Measurements from ENCODE around the gene HFE.
A peak's percentile ranks its signal among the peaks of the same experiment; 100 is the strongest.
"Not testable (repeated sequence)": the region's sequence is repeated elsewhere in the genome, so short reads cannot be mapped to it uniquely, and the experiment has no call there.

HFE gene

DNA sequence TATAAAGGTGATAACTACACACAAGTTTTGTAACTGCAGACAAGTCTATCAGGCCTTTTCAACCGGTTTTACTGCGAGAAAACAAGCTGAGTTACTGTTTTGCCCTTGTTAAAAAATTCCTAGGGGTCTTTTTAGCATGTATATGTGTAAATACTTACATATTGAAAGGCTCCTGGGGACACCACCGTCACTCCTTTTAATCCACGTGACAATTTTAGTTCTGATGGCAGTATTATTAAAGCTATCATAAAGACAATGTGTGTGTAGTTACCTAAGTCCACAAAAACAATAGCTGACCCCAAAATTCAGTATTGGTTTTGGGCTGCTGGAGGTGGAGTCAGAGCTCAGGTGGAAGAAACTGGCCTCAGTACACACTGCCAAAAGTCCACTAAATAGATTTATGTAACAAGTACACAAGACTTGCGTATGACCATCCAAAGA is 41.3 kb upstream of the HFE start:
- ChIA-PET CTCF (interaction anchor here (0.8 to 6.2 kb wide), 12 partner anchors 9 to 109 kb away, joined by 3 to 51 read pairs (median 4); a partner anchor contains a TSS), POLR2A (interaction anchor here (0.7 to 4.0 kb wide), 11 partner anchors 11 to 227 kb away, joined by 3 to 98 read pairs (median 4); a partner anchor contains a TSS)
- DNase-seq (ENCODE audit: low read depth, low spot score): no peak
- H3K4me3 ChIP-seq (ENCODE audit: low read depth, low read length): peak overlapping the region; percentile 64
- TF ChIP-seq, protein P1, sequence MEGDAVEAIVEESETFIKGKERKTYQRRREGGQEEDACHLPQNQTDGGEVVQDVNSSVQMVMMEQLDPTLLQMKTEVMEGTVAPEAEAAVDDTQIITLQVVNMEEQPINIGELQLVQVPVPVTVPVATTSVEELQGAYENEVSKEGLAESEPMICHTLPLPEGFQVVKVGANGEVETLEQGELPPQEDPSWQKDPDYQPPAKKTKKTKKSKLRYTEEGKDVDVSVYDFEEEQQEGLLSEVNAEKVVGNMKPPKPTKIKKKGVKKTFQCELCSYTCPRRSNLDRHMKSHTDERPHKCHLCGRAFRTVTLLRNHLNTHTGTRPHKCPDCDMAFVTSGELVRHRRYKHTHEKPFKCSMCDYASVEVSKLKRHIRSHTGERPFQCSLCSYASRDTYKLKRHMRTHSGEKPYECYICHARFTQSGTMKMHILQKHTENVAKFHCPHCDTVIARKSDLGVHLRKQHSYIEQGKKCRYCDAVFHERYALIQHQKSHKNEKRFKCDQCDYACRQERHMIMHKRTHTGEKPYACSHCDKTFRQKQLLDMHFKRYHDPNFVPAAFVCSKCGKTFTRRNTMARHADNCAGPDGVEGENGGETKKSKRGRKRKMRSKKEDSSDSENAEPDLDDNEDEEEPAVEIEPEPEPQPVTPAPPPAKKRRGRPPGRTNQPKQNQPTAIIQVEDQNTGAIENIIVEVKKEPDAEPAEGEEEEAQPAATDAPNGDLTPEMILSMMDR (IDR thresholded peaks at IDR 0.05; ENCODE audit: insufficient read depth, low read length, missing control alignments): no peak

DNA sequence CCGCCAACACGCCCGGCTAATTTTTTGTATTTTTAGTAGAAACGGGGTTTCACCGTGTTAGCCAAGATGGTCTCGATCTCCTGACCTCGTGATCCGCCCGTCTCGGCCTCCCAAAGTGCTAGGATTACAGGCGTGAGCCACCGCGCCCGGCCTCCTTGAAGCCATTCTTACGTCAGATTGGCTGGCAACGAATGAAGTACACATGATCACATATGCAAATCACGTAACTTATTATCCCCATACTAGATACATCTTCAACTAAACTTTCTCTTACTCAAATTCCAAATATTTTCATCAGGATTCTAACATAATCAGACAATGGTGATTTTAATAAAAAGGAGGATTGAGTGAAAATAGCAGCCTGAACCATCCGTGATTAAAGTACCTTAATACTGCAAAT is 39.9 kb upstream of the HFE start:
- H3K4me3 ChIP-seq (ENCODE audit: low read depth, low read length); POLR2A ChIA-PET; DNase-seq (ENCODE audit: low read depth, low spot score): not testable (repeated sequence)
- CTCF ChIA-PET: interaction anchor here (1.5 to 6.2 kb wide), 4 partner anchors 16 to 52 kb away, joined by 4 to 51 read pairs (median 10); no protein-coding TSS in a partner anchor

DNA sequence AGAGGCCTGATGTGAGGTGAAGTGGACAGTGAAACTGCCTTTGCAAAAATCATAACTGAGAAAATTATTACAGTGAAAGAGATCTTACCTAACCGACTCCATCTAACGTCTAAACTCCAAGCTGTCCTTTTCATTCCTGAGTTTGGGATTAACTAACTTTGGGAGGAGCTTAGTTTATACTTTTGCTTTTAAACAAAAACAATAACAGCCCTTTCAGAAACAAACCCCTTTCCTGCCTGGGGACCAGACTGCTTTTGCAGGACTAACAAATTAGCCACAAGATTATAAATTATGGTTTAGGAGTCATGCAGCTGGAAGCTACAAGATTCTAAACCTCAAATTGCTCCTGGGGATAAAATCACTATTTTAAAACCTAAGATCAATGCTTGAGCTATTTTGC is 38.6 kb upstream of the HFE start:
- ChIA-PET CTCF (interaction anchor here (1.1 to 6.2 kb wide), 4 partner anchors 15 to 49 kb away, joined by 3 to 51 read pairs (median 11); a partner anchor contains a TSS), POLR2A (interaction anchor here (1.5 kb wide), 1 partner anchor 75 kb away, joined by 8 read pairs; a partner anchor contains a TSS)
- no peak for DNase-seq (ENCODE audit: low read depth, low spot score)
- H3K4me3 ChIP-seq (ENCODE audit: low read depth, low read length): no peak overlapping the region
- TF ChIP-seq, protein P1 (IDR thresholded peaks at IDR 0.05; ENCODE audit: insufficient read depth, low read length, missing control alignments): no peak

DNA sequence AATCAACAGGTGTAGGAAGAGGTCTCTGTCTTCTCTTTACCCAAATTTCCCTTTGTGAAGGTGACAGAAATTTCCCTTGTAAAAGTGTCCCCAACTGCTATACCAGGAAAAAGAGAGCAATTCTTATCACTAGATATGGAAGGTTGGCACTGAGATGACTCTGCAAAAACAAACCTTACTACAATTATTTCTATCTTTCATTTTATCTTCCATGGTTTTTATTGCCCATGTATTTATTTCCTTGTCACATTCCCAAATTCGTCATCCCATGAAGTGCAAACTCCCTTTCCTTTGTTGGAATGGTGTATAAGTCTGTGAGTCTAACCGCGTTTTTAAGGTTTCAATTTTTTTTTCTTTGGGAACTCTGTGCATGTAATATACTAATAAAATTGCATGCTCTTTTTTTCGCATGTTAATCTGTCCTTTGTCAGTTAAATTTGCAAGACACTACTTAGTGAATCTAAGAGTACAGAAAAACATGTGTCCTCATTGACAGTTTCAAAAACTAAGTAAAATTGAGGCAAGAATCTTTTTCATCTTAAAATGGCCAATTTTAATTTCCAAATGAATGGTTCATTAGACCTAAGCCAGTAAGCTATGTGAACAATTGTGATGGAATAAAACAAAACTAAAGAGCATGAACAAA is 35.4 kb upstream of the HFE start:
- TF ChIP-seq, protein P1 (IDR thresholded peaks at IDR 0.05; ENCODE audit: insufficient read depth, low read length, missing control alignments): no peak
- ChIA-PET POLR2A (interaction anchor here (1.5 kb wide), 1 partner anchor 8 kb away, joined by 4 read pairs; a partner anchor contains a TSS), CTCF (interaction anchor here (2.7 to 3.1 kb wide), 2 partner anchors 13 to 45 kb away, joined by 13 to 26 read pairs; no protein-coding TSS in a partner anchor)
- no peak for DNase-seq (ENCODE audit: low read depth, low spot score)
- no peak overlapping the region for H3K4me3 ChIP-seq (ENCODE audit: low read depth, low read length)

DNA sequence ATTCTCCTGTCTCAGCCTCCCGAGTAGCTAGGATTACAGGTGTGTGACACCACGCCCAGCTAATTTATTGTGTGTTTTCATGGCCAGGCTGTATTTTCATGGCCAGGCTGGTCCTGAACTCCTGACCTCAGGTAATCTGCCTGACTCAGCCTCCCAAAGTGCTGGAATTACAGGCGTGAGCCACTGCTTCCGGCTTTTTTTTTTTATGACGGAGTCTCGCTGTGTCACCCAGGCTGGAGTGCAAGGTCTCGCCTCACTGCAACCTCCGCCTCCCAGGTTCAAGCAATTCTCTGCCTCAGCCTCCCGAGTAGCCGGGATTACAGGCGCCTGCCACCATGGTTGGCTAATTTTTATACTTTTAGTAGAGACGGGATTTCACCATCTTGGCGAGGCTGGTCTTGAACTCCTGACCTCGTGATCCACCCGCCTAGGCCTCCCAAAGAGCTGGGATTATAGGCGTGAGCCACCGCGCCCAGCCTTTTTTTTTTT is 34.4 kb upstream of the HFE start:
- CTCF ChIA-PET: interaction anchor here (0.7 to 3.1 kb wide), 3 partner anchors 12 to 50 kb away, joined by 3 to 26 read pairs (median 13); no protein-coding TSS in a partner anchor
- not testable (repeated sequence) for H3K4me3 ChIP-seq (ENCODE audit: low read depth, low read length); DNase-seq (ENCODE audit: low read depth, low spot score)
- POLR2A ChIA-PET: interaction anchor here (1.5 kb wide), 1 partner anchor 9 kb away, joined by 4 read pairs; a partner anchor contains a TSS

DNA sequence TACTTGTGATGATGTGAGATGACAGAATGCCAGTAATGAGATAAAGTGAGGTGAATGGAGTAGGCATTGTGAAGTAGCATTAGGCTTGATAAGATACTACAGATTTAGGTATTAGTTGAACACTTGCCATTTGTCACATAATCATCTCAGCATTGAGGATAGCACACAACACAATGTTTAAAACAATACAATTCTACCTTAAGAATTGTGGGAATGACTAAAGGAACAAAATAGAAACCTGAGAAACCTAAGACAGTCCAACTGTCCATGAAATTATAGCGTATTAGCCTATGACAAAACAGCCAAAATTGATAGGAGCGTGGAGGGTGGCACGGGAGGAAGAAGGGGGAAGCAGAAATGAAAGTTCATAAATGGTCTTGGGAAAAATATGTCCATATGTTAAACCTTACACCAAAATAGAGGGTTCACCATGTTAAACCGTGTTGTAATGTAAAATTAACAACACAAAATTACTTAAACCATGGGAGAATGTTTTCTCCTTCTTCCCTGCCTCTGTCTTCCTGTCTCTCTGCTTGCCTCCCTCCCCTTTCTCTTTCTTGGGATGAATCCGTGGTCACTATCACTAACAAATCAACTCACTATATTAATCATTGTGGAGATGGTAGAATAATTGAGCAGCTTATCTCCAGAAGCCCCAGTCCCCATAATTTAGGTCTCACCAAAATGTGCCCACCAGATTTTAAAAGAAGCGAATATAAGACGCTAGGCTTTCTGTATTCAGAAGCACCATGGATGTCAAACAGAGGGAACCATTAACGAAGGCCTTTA is 33.0 kb upstream of the HFE start:
- no peak for DNase-seq (ENCODE audit: low read depth, low spot score)
- peak overlapping the region; percentile 72 for H3K4me3 ChIP-seq (ENCODE audit: low read depth, low read length)
- TF ChIP-seq, protein P1 (IDR thresholded peaks at IDR 0.05; ENCODE audit: insufficient read depth, low read length, missing control alignments): no peak
- ChIA-PET POLR2A (no interaction called here), CTCF (interaction anchor here (1.0 to 3.1 kb wide), 3 partner anchors 10 to 43 kb away, joined by 3 to 26 read pairs (median 13); a partner anchor contains a TSS)
